ENCODE results near the gene CDC6.

CDC6 gene

DNA sequence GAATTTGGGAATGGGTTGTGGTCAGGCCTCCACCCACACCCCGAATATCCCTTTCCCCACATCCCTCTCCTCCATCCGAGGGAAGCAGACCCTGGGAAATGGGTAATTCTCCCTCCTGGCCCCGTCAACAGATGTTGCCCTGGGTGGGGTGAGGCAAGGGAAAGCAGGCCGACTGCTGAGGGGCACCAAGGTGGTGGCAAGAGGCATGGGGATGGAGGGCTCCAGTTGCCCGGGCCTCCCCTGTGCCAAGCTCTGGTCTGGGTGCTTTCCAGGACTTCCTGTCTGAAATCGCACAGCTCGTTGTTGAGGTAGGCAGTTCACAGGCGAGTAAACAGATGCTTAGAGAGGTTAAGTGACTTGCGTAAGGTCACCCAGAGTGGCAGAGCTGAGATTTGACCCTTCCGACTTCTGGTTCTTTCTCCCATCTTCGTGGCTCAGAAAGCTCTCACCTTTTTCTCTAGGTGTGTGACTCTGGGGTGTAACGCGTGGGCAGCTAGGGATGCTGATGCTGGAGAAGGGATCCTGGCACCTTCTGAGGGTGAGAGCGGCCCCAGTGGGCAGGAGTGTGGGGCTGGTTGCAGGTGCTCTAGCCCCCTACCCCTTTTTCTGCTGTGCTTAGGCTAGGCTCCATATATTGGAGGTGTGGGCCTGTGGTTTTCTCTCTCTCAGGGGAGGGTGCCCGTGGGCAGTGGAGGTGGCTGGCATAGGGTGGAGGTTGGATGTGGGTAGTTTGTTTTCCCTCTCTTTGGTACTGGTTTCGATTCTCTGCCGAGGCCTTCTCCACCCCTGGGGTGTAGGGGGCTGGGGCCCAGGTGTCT, 38.5 kb downstream of the CDC6 start:
- TF ChIP-seq, protein P1, sequence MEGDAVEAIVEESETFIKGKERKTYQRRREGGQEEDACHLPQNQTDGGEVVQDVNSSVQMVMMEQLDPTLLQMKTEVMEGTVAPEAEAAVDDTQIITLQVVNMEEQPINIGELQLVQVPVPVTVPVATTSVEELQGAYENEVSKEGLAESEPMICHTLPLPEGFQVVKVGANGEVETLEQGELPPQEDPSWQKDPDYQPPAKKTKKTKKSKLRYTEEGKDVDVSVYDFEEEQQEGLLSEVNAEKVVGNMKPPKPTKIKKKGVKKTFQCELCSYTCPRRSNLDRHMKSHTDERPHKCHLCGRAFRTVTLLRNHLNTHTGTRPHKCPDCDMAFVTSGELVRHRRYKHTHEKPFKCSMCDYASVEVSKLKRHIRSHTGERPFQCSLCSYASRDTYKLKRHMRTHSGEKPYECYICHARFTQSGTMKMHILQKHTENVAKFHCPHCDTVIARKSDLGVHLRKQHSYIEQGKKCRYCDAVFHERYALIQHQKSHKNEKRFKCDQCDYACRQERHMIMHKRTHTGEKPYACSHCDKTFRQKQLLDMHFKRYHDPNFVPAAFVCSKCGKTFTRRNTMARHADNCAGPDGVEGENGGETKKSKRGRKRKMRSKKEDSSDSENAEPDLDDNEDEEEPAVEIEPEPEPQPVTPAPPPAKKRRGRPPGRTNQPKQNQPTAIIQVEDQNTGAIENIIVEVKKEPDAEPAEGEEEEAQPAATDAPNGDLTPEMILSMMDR (IDR thresholded peaks at IDR 0.05) = no peak
- Histone ChIP-seq H3K27me3 (ENCODE audit: control insufficient read depth, insufficient read depth, low read length) (no peaks in the 10 kb centered on the region), H3K9ac (no peak overlapping the region), H3K27ac (peak overlapping the region; percentile 60), H3K79me2 (peaks cover 28% of the 10 kb centered on the region), H3K9me3 (ENCODE audit: control insufficient read depth, low read length) (no peaks in the 10 kb centered on the region), H3K4me1 (peaks cover 49% of the 10 kb centered on the region), H3K4me3 (ENCODE audit: low read depth, low read length) (no peak overlapping the region), H3K4me2 (ENCODE audit: low read length) (no peak overlapping the region), H2AFZ (no peak overlapping the region), H3K36me3 (ENCODE audit: control insufficient read depth, insufficient read depth, low read length) (no peaks in the 10 kb centered on the region)

DNA sequence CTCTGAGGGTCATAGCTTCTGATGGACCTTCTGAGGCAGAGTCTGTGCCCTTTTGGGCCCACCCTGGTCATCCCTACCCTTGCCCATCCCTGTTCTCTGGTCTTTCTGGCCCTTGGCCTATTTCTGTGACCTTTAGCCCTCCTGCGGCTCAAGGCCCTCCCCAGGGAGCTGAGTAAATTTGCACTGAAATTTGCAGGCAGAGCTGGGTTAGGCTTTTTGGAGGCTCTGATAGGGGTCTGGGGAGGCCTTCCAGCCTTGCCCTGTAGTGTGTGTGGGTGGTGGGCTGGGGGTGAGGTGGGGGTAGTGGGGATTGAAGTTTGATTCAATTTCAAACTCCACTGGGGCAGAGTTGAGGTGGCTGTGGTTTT, 39.1 kb downstream of the CDC6 start:
- H3K79me2 ChIP-seq = peaks cover 23% of the 10 kb centered on the region
- H3K9ac ChIP-seq = no peak overlapping the region
- H3K4me1 ChIP-seq = peaks cover 49% of the 10 kb centered on the region
- H3K4me2 ChIP-seq (ENCODE audit: low read length) = no peak overlapping the region
- TF ChIP-seq, protein P1 (IDR thresholded peaks at IDR 0.05) = no peak
- H3K9me3 ChIP-seq (ENCODE audit: control insufficient read depth, low read length) = no peaks in the 10 kb centered on the region
- H3K27ac ChIP-seq = peak overlapping the region; percentile 60
- no peaks in the 10 kb centered on the region for H3K36me3 ChIP-seq (ENCODE audit: control insufficient read depth, insufficient read depth, low read length)
- H3K4me3 ChIP-seq (ENCODE audit: low read depth, low read length) = no peak overlapping the region
- no peak overlapping the region for H2AFZ ChIP-seq
- no peaks in the 10 kb centered on the region for H3K27me3 ChIP-seq (ENCODE audit: control insufficient read depth, insufficient read depth, low read length)

DNA sequence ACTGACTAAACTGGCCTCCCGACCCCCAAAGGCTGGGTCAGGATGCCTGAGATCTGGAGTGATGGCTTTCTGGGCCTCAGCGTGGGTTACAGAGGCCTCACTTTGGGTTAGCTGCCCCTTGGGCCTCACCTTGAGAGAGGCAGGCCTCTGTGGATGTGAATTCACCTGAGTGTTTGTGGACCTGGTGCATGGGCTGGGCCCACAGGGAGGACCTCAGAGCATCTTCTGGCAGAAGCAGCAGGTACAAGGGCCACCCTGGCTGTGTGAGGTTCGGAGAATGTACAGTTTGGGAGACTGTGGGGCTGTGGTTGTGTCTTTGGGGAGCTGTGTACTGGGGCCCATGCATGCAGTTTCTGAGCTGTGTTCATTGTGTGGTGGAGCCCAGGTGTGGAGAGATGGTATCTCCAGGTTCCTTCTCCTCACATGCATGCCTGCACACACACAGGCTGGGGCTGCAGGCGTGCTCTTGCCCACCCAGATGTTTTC, 39.6 kb downstream of the CDC6 start:
- H3K9ac ChIP-seq = no peak overlapping the region
- no peaks in the 10 kb centered on the region for H3K36me3 ChIP-seq (ENCODE audit: control insufficient read depth, insufficient read depth, low read length)
- H3K27me3 ChIP-seq (ENCODE audit: control insufficient read depth, insufficient read depth, low read length) = no peaks in the 10 kb centered on the region
- peak overlapping the region; percentile 22 for H3K4me2 ChIP-seq (ENCODE audit: low read length)
- H3K79me2 ChIP-seq = peaks cover 19% of the 10 kb centered on the region
- TF ChIP-seq, protein P1 (IDR thresholded peaks at IDR 0.05) = no peak
- no peak overlapping the region for H3K4me3 ChIP-seq (ENCODE audit: low read depth, low read length)
- H3K9me3 ChIP-seq (ENCODE audit: control insufficient read depth, low read length) = no peaks in the 10 kb centered on the region
- peak overlapping the region; percentile 60 for H3K27ac ChIP-seq
- H2AFZ ChIP-seq = no peak overlapping the region
- peaks cover 52% of the 10 kb centered on the region for H3K4me1 ChIP-seq

DNA sequence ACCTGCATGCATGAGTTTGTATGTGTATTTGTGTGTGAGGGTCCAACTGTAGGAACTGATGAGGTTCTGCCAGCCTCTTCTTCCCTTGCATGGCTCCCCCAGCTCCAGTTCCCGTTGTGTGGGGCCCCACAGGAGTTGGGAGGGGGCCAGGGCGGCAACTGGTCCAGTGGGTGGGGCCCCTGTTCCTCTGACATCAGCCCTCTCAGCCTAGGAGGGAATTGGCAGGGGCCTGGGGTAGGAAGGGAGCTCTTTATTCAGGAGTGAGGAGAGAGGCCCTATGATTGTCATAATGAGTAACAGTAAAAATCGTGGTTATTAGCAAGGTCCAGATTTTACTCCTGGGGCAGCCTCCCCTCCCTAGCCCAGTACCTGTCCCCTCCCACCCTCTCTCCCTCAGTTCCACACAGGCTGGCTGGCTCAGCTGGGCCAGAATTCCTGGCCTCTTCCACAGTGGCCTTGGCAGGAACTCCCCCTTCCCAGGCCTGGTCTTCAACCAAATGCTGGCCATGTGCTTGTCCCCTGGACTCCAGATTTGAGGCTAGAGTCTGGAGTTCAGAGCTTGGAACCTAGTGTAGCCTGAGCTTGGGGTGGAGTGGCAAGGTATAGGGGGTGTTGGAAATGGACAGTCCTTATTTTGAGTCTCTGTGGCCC, 40.2 kb downstream of the CDC6 start:
- Histone ChIP-seq H3K4me3 (ENCODE audit: low read depth, low read length) (no peak overlapping the region), H3K4me2 (ENCODE audit: low read length) (no peak overlapping the region), H3K36me3 (ENCODE audit: control insufficient read depth, insufficient read depth, low read length) (no peaks in the 10 kb centered on the region), H3K9ac (no peak overlapping the region), H3K9me3 (ENCODE audit: control insufficient read depth, low read length) (no peaks in the 10 kb centered on the region), H2AFZ (no peak overlapping the region), H3K79me2 (peaks cover 14% of the 10 kb centered on the region), H3K4me1 (peaks cover 51% of the 10 kb centered on the region), H3K27me3 (ENCODE audit: control insufficient read depth, insufficient read depth, low read length) (no peaks in the 10 kb centered on the region), H3K27ac (peak overlapping the region; percentile 27)
- TF ChIP-seq, protein P1 (IDR thresholded peaks at IDR 0.05) = no peak

Measured in parathyroid adenoma (tissue), 2 donors.